IMR-90 (cell line): ENCODE measurements around the gene SV2C. TPM values are rescaled to one million over a fixed set of nuclear protein-coding genes. Genes with fewer than 3 reads are reported as not detected.
"Not testable (repeated sequence)": the region's sequence is repeated elsewhere in the genome, so short reads cannot be mapped to it uniquely, and the experiment has no call there.

ENCODE experiments used
- ATAC-seq: fragments of 200-7000 bp; cut with Tn5 transposase; 2 replicates; pipeline ENCODE4 v1.9.1; 2020; ENCODE audit warnings: low read depth, mild to moderate bottlenecking, moderate library complexity
- Bru-seq: library from RNA; stranded (reverse); fragments of 400-500 nt; gene quantifications from one replicate; lab custom pipeline; 2021; lab: Mats Ljungman, UMichigan
- BruChase-seq, 2 experiments: library from RNA; stranded (reverse); fragments of 400-500 nt; gene quantifications; one replicate each; lab custom pipeline; 2021; lab: Mats Ljungman, UMichigan
- BruUV-seq: library from RNA; stranded (reverse); fragments of 400-500 nt; replicated peaks from 2 replicates; lab custom pipeline; 2021; lab: Mats Ljungman, UMichigan
- CTCF ChIA-PET: fragments of 300-600 bp; formaldehyde crosslinking; extraction: SDS; loops from one replicate; lab custom pipeline; 2021; ENCODE audit warnings: antibody characterized with exemption; lab: Yijun Ruan, JAX
- POLR2A ChIA-PET: fragments of 300-600 bp; sonication (Branson Sonifier 250); formaldehyde crosslinking; loops from one replicate; lab custom pipeline; 2022; ENCODE audit warnings: antibody characterized with exemption; ENCODE audit not compliant: unreplicated experiment; lab: Charles Lee
- DNase-seq: peaks from one replicate; pipeline ENCODE4 v3.0.0; 2013
- H2AFZ ChIP-seq: replicated peaks from 2 replicates; pipeline ENCODE3; 2013; ENCODE audit warnings: low read length, mild to moderate bottlenecking; ENCODE audit not compliant: poor library complexity
- H2AK5ac ChIP-seq: 2 replicates; pipeline ENCODE4 v1.6.1; 2013; ENCODE audit warnings: low read depth, low read length, inconsistent platforms
- H2AK9ac ChIP-seq: replicated peaks from 2 replicates; pipeline ENCODE3; 2013; ENCODE audit warnings: mild to moderate bottlenecking, low read depth, low read length, moderate library complexity; ENCODE audit not compliant: poor library complexity
- H2BK120ac ChIP-seq: 2 replicates; pipeline ENCODE4 v1.6.1; 2013; ENCODE audit warnings: low read depth, low read length, inconsistent platforms
- H2BK15ac ChIP-seq: 3 replicates; pipeline ENCODE4 v1.6.1; 2013; ENCODE audit warnings: low read depth, low read length, inconsistent platforms
- H2BK20ac ChIP-seq: 2 replicates; pipeline ENCODE4 v1.6.1; 2013; ENCODE audit warnings: low read depth, mild to moderate bottlenecking, inconsistent platforms, low read length, moderate library complexity
- H2BK5ac ChIP-seq: 2 replicates; pipeline ENCODE4 v1.6.1; 2013; ENCODE audit warnings: mild to moderate bottlenecking, low read depth, low read length, inconsistent platforms; ENCODE audit not compliant: poor library complexity, severe bottlenecking
- H3K14ac ChIP-seq: replicated peaks from 2 replicates; pipeline ENCODE4 v1.6.1; 2013; ENCODE audit warnings: low read depth, low read length, inconsistent platforms
- H3K18ac ChIP-seq: 2 replicates; pipeline ENCODE4 v1.6.1; 2013; ENCODE audit warnings: low read depth, low read length, control low read depth
- H3K23ac ChIP-seq: 2 replicates; pipeline ENCODE4 v1.6.1; 2013; ENCODE audit warnings: low read depth, low read length, inconsistent platforms
- H3K27ac ChIP-seq: 2 replicates; pipeline ENCODE4 v1.5.1; 2013; ENCODE audit warnings: mild to moderate bottlenecking, control low read depth, low read length; ENCODE audit not compliant: insufficient read depth
- H3K27me3 ChIP-seq: 2 replicates; pipeline ENCODE4 v1.6.1; 2013; ENCODE audit warnings: low read length; ENCODE audit not compliant: control insufficient read depth, insufficient read depth
- H3K36me3 ChIP-seq: 2 replicates; pipeline ENCODE4 v1.6.1; 2013; ENCODE audit warnings: low read length, mixed read lengths; ENCODE audit not compliant: control insufficient read depth, insufficient read depth
- H3K4ac ChIP-seq: 2 replicates; pipeline ENCODE4 v1.6.1; 2013; ENCODE audit warnings: low read depth, low read length, inconsistent platforms
- H3K4me1 ChIP-seq: 2 replicates; pipeline ENCODE4 v1.6.1; 2013; ENCODE audit warnings: low read length, mixed read lengths; ENCODE audit not compliant: control insufficient read depth, insufficient read depth
- H3K4me2 ChIP-seq: 2 replicates; pipeline ENCODE4 v1.6.1; 2013; ENCODE audit warnings: low read depth, mild to moderate bottlenecking, control low read depth, low read length, moderate library complexity
- H3K4me3 ChIP-seq: 2 replicates; pipeline ENCODE4 v1.5.1; 2013; ENCODE audit warnings: low read depth, mild to moderate bottlenecking, control low read depth, low read length, moderate library complexity; ENCODE audit not compliant: insufficient read depth
- H3K56ac ChIP-seq: 2 replicates; pipeline ENCODE4 v1.6.1; 2013; ENCODE audit warnings: low read length, inconsistent platforms; ENCODE audit not compliant: insufficient read depth; ENCODE audit errors: extremely low read depth
- H3K79me1 ChIP-seq, 2 experiments: 2 replicates each; pipeline ENCODE4 v1.6.1; 2013; ENCODE audit warnings: low read length in 2 of 2, inconsistent platforms in 1 of 2, low read depth in 1 of 2
- H3K9ac ChIP-seq: 2 replicates; pipeline ENCODE4 v1.6.1; 2013; ENCODE audit warnings: low read depth, low read length, control low read depth
- H3K9me1 ChIP-seq: 2 replicates; pipeline ENCODE4 v1.6.1; 2013; ENCODE audit warnings: low read length, inconsistent platforms; ENCODE audit not compliant: insufficient read depth
- H3K9me3 ChIP-seq: 2 replicates; pipeline ENCODE4 v1.6.1; 2013; ENCODE audit warnings: low read length; ENCODE audit not compliant: control insufficient read depth, insufficient read depth
- H4K20me1 ChIP-seq: 2 replicates; pipeline ENCODE4 v1.6.1; 2013; ENCODE audit warnings: low read length, inconsistent platforms; ENCODE audit not compliant: insufficient read depth
- H4K5ac ChIP-seq: 2 replicates; pipeline ENCODE4 v1.6.1; 2013; ENCODE audit warnings: mild to moderate bottlenecking, low read depth, low read length, control low read depth
- H4K8ac ChIP-seq, 2 experiments: 2 replicates each; pipeline ENCODE4 v1.6.1; 2013; ENCODE audit warnings: low read depth in 2 of 2, low read length in 2 of 2, control low read depth in 1 of 2, inconsistent platforms in 1 of 2
- H4K91ac ChIP-seq: 2 replicates; pipeline ENCODE4 v1.6.1; 2013; ENCODE audit warnings: low read depth, low read length, inconsistent platforms; ENCODE audit not compliant: insufficient read depth
- POLR2A ChIP-seq: IDR thresholded peaks from 2 replicates; pipeline ENCODE4 v1.6.1; 2012; ENCODE audit warnings: mild to moderate bottlenecking, low read depth, low read length
- WGBS, 2 experiments: methylation state at CpG; one replicate each; pipeline versions ENCODE4 v1.1.5 to v1.1.7; 2013; ENCODE audit warnings: missing lambda C conversion rate in 2 of 2; ENCODE audit not compliant: insufficient read length in 1 of 2; ENCODE audit errors: extremely low coverage in 2 of 2; 5-methylcytosine and 5-hydroxymethylcytosine counted together
- dilution Hi-C: fragments of 300-500 bp; cut with HindIII; formaldehyde crosslinking; loops from one replicate; pipeline ENCODE4 v1.14.3; 2018; ENCODE audit warnings: low sequenced_read_pairs; ENCODE audit not compliant: unreplicated experiment
- in situ Hi-C: fragments of 300-500 bp; cut with MboI; formaldehyde crosslinking; loops from 3 replicates; pipeline ENCODE4 v1.14.3; 2019; ENCODE audit warnings: low sequenced_read_pairs, inconsistent platforms, mixed read lengths
- intact Hi-C: fragments of 100-400 bp; cut with micrococcal nuclease; formaldehyde crosslinking; loops from 2 replicates; pipeline ENCODE4 v1.10.0; 2022
- long read RNA-seq: library from polyadenylated mRNA; unstranded; transcript quantifications from one replicate; pipeline ENCODE4 v2.0.0, GENCODE V29; 2021; ENCODE audit not compliant: unreplicated experiment
- polyA plus RNA-seq, 3 experiments: library from polyadenylated mRNA; depleted of rRNA; stranded (reverse); fragments of >200 nt; gene quantifications; 2 replicates each; pipeline ENCODE4 v1.2.3, GENCODE V29; 2012; ENCODE audit warnings: low replicate concordance in 1 of 3
- total RNA-seq: library from RNA; depleted of rRNA; stranded (reverse); fragments of >200 nt; gene quantifications from 2 replicates; pipeline ENCODE4 v1.2.3, GENCODE V29; 2012; rRNA removed

The SV2C gene, protein sequence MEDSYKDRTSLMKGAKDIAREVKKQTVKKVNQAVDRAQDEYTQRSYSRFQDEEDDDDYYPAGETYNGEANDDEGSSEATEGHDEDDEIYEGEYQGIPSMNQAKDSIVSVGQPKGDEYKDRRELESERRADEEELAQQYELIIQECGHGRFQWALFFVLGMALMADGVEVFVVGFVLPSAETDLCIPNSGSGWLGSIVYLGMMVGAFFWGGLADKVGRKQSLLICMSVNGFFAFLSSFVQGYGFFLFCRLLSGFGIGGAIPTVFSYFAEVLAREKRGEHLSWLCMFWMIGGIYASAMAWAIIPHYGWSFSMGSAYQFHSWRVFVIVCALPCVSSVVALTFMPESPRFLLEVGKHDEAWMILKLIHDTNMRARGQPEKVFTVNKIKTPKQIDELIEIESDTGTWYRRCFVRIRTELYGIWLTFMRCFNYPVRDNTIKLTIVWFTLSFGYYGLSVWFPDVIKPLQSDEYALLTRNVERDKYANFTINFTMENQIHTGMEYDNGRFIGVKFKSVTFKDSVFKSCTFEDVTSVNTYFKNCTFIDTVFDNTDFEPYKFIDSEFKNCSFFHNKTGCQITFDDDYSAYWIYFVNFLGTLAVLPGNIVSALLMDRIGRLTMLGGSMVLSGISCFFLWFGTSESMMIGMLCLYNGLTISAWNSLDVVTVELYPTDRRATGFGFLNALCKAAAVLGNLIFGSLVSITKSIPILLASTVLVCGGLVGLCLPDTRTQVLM
- total RNA-seq (not detected in 2 replicates), polyA plus RNA-seq (2012; rRNA removed) (not detected in 2 replicates), Bru-seq, nascent RNA (percentile 0 among the genes with signal in this experiment), BruChase-seq, experiment 1, labeled RNA remaining after a 6-hour chase (percentile 1 among the genes with signal in this experiment), BruChase-seq, experiment 2, labeled RNA remaining after a 2-hour chase (percentile 2 among the genes with signal in this experiment)
- polyA plus RNA-seq (2012; cell fraction: cytosol; rRNA removed): not detected in 2 replicates
- not detected in 2 replicates for polyA plus RNA-seq (2012; cell fraction: nucleus; rRNA removed; ENCODE audit: low replicate concordance)
- long read RNA-seq: 0 reads

DNA sequence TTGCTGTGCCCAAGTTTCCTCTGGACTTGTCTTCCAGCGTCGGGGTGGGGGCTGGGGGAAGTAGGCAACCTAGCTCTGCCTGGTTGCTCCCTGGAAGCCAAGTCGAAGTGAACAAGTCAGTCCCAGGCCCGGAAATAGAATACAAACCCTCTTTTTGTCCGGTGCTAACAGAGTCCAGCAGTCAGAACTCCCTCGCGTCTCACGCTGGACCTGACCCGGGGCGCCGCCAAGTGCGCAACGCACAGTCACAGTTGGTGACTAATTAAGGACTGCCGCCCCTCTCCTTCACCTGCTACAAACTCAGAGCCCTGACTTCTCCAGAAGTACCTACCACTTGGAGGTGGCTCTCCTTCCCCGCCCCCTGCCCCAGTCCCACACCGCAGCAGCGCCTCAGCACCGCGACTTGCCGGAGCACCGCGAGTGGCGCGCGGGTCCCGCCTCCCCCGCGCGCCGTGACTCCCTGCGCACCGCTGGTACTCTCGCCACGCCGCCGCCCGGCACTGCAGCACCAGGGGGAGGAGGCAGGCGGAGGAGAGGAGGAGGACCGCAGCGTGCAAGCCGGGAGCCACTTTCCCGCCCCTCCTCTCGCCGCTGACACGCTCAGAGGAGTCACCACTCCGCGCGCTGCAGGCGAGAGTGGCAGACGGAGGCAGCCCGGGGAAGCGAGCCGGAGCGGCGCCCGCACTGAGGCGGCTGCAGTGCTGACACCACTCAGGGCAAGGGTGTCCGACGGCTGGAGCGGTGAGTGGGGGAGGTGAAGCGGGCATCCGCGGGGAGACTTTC lies at the start of gene SV2C:
SV2C (plus strand) TSS at position 612 of the 783 bp plus-strand sequence. CDS start 48,368 bp downstream, outside the sequence.
- Histone ChIP-seq H3K4me3 (no peak within 1 kb of the TSS), H3K14ac (no peak within 1 kb of the TSS), H3K9me3 (no peaks in the 10 kb centered on the region), H2BK20ac (no peak within 1 kb of the TSS), H3K56ac (no peak within 1 kb of the TSS), H2AK5ac (no peak within 1 kb of the TSS), H3K9ac (no peak within 1 kb of the TSS), H2AFZ (peak within 1 kb of the TSS; percentile 71), H3K79me1 (no peaks in the 10 kb centered on the region), H4K8ac (no peak within 1 kb of the TSS), H2BK15ac (no peak within 1 kb of the TSS), H3K4me2 (no peak within 1 kb of the TSS; the same call in 1 of the 2 replicates), H2AK9ac (no peak within 1 kb of the TSS), H3K23ac (no peak within 1 kb of the TSS), H3K4ac (no peak within 1 kb of the TSS), H3K9me1 (no peaks in the 10 kb centered on the region), H3K27ac (no peak within 1 kb of the TSS), H2BK5ac (no peak within 1 kb of the TSS), H4K5ac (no peak within 1 kb of the TSS), H2BK120ac (no peak within 1 kb of the TSS), H4K20me1 (no peaks in the 10 kb centered on the region), H3K36me3 (no peaks in the 10 kb centered on the region), H3K4me1 (no peaks in the 10 kb centered on the region), H3K18ac (no peak within 1 kb of the TSS), H4K91ac (no peak within 1 kb of the TSS), H3K27me3 (peaks cover 30% of the 10 kb centered on the region)
- dilution Hi-C loops (no loop called here), in situ Hi-C loops (no loop called here), intact Hi-C loops (no loop called here)
- CTCF ChIA-PET: no interaction called here
- POLR2A ChIA-PET: no interaction called here
- no peak for TF ChIP-seq POLR2A
- WGBS, 2 experiments: 2% methylated on average over 23 of the region's 63 CpGs; no CpG with 5 or more reads in 1 of the 2 experiments
- ATAC-seq (peak; percentile 48), DNase-seq (no peak)
- BruUV-seq: no TSS peak

DNA sequence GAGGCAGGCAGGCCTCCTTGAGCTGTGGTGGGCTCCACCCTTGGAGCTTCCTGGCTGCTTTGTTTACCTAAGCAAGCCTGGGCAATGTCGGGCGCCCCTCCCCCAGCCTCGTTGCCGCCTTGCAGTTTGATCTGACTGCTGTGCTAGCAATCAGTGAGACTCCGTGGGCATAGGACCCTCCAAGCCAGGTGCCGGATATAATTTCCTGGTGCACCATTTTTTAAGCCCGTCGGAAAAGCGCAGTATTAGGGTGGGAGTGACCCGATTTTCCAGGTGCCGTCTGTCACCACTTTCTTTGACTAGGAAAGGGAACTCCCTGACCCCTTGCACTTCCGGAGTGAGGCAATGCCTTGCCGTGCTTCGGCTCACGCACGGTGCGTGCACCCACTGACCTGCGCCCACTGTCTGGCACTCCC lies 45.4 kb upstream of the SV2C start:
- H3K4me3 ChIP-seq, H3K56ac ChIP-seq, CTCF ChIA-PET, H2AK5ac ChIP-seq, in situ Hi-C loops, H3K9ac ChIP-seq, H3K4ac ChIP-seq, ATAC-seq, H2BK5ac ChIP-seq, H3K4me1 ChIP-seq, dilution Hi-C loops, H3K9me1 ChIP-seq, H3K18ac ChIP-seq, intact Hi-C loops, H2AFZ ChIP-seq, H3K4me2 ChIP-seq, H3K27ac ChIP-seq, BruUV-seq, H4K91ac ChIP-seq, H2BK120ac ChIP-seq, H3K79me1 ChIP-seq, H3K23ac ChIP-seq, H2BK15ac ChIP-seq, H2AK9ac ChIP-seq, H3K9me3 ChIP-seq, H4K5ac ChIP-seq, H3K27me3 ChIP-seq, DNase-seq, H3K14ac ChIP-seq, POLR2A ChIA-PET, H2BK20ac ChIP-seq, H4K8ac ChIP-seq, H4K20me1 ChIP-seq, H3K36me3 ChIP-seq: not testable (repeated sequence)
- WGBS, 2 experiments: 15% methylated on average over 2 of the region's 18 CpGs; no CpG with 5 or more reads in 1 of the 2 experiments
